Neutrophil (primary cell): ENCODE results near the gene ALKBH1.

Experiments
- H3K27ac ChIP-seq: fragments of 200-600 bp; sonication (generic); 2 replicates; pipeline ENCODE4 v1.5.1; 2016; ENCODE audit warnings: mild to moderate bottlenecking, moderate library complexity
- H3K27me3 ChIP-seq: fragments of 200-600 bp; sonication (generic); 2 replicates; pipeline ENCODE4 v1.6.0; 2016; ENCODE audit warnings: mild to moderate bottlenecking
- H3K36me3 ChIP-seq: fragments of 200-600 bp; sonication (generic); 2 replicates; pipeline ENCODE4 v1.5.1; 2017
- H3K4me1 ChIP-seq, 2 experiments: fragments of 200-600 bp in 1 of 2; sonication (generic) in 1 of 2; 1 replicate in 1 of 2; 2 replicates in 1 of 2; pipeline versions ENCODE4 v1.5.1 to v1.6.1; 2013 to 2016; ENCODE audit warnings: low read depth in 1 of 2, low read length in 1 of 2, mild to moderate bottlenecking in 1 of 2, moderate library complexity in 1 of 2; ENCODE audit not compliant: control insufficient read depth in 1 of 2, insufficient read depth in 1 of 2
- H3K4me3 ChIP-seq, 2 experiments: fragments of 200-600 bp in 1 of 2; sonication (generic) in 1 of 2; 1 replicate in 1 of 2; 2 replicates in 1 of 2; pipeline ENCODE4 v1.5.1; 2013 to 2016; ENCODE audit warnings: low read depth in 1 of 2, low read length in 1 of 2, mild to moderate bottlenecking in 1 of 2, moderate library complexity in 1 of 2
- H3K9me3 ChIP-seq: fragments of 200-600 bp; sonication (generic); 2 replicates; pipeline ENCODE4 v1.5.1; 2016
- CTCF ChIP-seq: fragments of 200-600 bp; sonication (generic); IDR thresholded peaks from 2 replicates; pipeline ENCODE4 v1.5.1; 2016; ENCODE audit warnings: antibody characterized with exemption

ALKBH1 gene

DNA sequence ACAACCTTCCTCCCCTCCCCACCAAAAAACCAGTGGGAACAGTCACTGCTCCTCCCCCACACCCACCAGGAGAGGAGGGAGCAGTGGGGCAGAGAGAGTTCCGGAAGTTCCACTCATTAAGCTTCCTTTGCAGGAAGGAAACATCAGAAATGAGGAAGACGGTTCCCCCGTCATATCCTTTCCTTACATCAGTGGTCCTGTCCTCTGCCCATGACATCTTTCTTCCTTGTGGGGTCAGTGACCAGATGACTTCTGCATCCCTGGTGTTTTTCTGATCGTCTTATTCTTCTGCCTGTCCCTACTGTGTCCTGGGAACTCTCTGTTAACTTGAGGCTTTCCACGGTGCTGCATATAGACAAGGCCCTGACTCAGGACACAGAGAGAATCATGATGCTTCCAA, 50.5 kb downstream of the ALKBH1 start:
- no peaks in the 10 kb centered on the region for H3K36me3 ChIP-seq
- no peak overlapping the region for H3K4me3 ChIP-seq
- no peak for TF ChIP-seq CTCF
- no peaks in the 10 kb centered on the region for H3K9me3 ChIP-seq
- peak overlapping the region; percentile 62 for H3K27ac ChIP-seq
- H3K4me1 ChIP-seq = peaks cover 50 to 61% of the 10 kb centered on the region in 2 experiments
- no peaks in the 10 kb centered on the region for H3K27me3 ChIP-seq

- H3K9me3 ChIP-seq = no peaks in the 10 kb centered on the region
- peak overlapping the region; percentile 76 for H3K27ac ChIP-seq
- H3K36me3 ChIP-seq = no peaks in the 10 kb centered on the region
- TF ChIP-seq CTCF = no peak
- H3K4me3 ChIP-seq = peak overlapping the region in 1 of 2 experiments; percentile 24
- H3K27me3 ChIP-seq = no peaks in the 10 kb centered on the region
- peaks cover 40 to 49% of the 10 kb centered on the region in 2 experiments for H3K4me1 ChIP-seq
Measured at GRCh38 chr14:77654001-77654441, 53.8 kb downstream of the ALKBH1 start.

GRCh38 chr14:77649326-77649725, 58.5 kb downstream of the ALKBH1 start:
- Histone ChIP-seq H3K4me1 (peaks cover 12 to 16% of the 10 kb centered on the region in 2 experiments), H3K4me3 (no peak overlapping the region), H3K27ac (no peak overlapping the region), H3K36me3 (no peaks in the 10 kb centered on the region), H3K9me3 (no peaks in the 10 kb centered on the region), H3K27me3 (no peaks in the 10 kb centered on the region)
- no peak for TF ChIP-seq CTCF

- no peaks in the 10 kb centered on the region for H3K27me3 ChIP-seq
- H3K27ac ChIP-seq = no peak overlapping the region
- no peak overlapping the region for H3K4me3 ChIP-seq
- H3K4me1 ChIP-seq = peaks cover 5 to 9% of the 10 kb centered on the region in 2 experiments
- no peaks in the 10 kb centered on the region for H3K9me3 ChIP-seq
- TF ChIP-seq CTCF = no peak
- no peaks in the 10 kb centered on the region for H3K36me3 ChIP-seq
Measured at GRCh38 chr14:77648520-77649200, 59.2 kb downstream of the ALKBH1 start.

- Histone ChIP-seq H3K4me1 (peaks cover 0 to 5% of the 10 kb centered on the region in 2 experiments), H3K36me3 (no peaks in the 10 kb centered on the region), H3K27ac (no peak overlapping the region), H3K4me3 (no peak overlapping the region), H3K27me3 (no peaks in the 10 kb centered on the region), H3K9me3 (no peaks in the 10 kb centered on the region)
- TF ChIP-seq CTCF = no peak
Measured at GRCh38 chr14:77647853-77648252, 60.0 kb downstream of the ALKBH1 start.
